ENCODE data around the gene PCNX1. TPM values are rescaled to one million over a fixed set of nuclear protein-coding genes. Genes with fewer than 3 reads are reported as not detected.

PCNX1 gene
- total and polyA plus RNA-seq, 9 of the 15 experiments (the other 6 are each of a cell fraction or from before 2014, with no cell fraction given): 0.30 to 4.5 (median 2.3) TPM

GRCh38 chr14:71054706-71055105, 147.4 kb downstream of the PCNX1 start:
- no peaks in the 10 kb centered on the region for H3K79me2 ChIP-seq (ENCODE audit: control insufficient read depth, insufficient read depth, low read length)
- no TSS peak for BruUV-seq (replicated peaks)
- no peak overlapping the region for H3K27ac ChIP-seq (ENCODE audit: extremely low read depth, low read depth, low read length)
- in situ Hi-C loops (cut with MboI) (no loop called here), intact Hi-C loops (cut with micrococcal nuclease) (no loop called here)
- no peaks in the 10 kb centered on the region for H3K36me3 ChIP-seq (ENCODE audit: control insufficient read depth, insufficient read depth, low read length)
- H3K9me1 ChIP-seq (ENCODE audit: control insufficient read depth, insufficient read depth, low read length): no peaks in the 10 kb centered on the region
- POLR2A ChIA-PET: no interaction called here
- no peak overlapping the region for H3K9ac ChIP-seq (ENCODE audit: insufficient read depth in 1 of 2, low read depth in 2 of 2, low read length in 2 of 2)
- H3K4me2 ChIP-seq (ENCODE audit: insufficient read depth, low read length): no peak overlapping the region
- no peaks in the 10 kb centered on the region for H3K27me3 ChIP-seq (ENCODE audit: control insufficient read depth in 2 of 2, insufficient read depth in 2 of 2, low read length in 2 of 2)
- FAIRE-seq (no peak), ATAC-seq (no peak), DNase-seq (ENCODE audit: extremely low read depth in 1 of 4, low spot score in 3 of 4) (no peak)
- no peaks in the 10 kb centered on the region for H3K4me1 ChIP-seq (replicated peaks in 1 of 2; ENCODE audit: control insufficient read depth in 2 of 2, insufficient read depth in 2 of 2, low read length in 2 of 2)
- WGBS (ENCODE audit: insufficient coverage, low coverage, missing lambda C conversion rate): 45% methylated on average over 3 of the region's 3 CpGs
- TF ChIP-seq CGGBP1 (CRISPR knock-in tag; IDR thresholded peaks at IDR 0.05) (no peak), ZNF561 (CRISPR knock-in tag; conservative IDR thresholded peaks at IDR 0.05) (no peak), HDGF (IDR thresholded peaks at IDR 0.05) (no peak), CBX3 (IDR thresholded peaks at IDR 0.05; ENCODE audit: borderline replicate concordance in 1 of 2, low read length in 2 of 2) (no peak), CHD4 (IDR thresholded peaks at IDR 0.05; ENCODE audit: insufficient read depth, insufficient replicate concordance, low read depth, low read length, poor library complexity, severe bottlenecking) (no peak), STAT5B (CRISPR knock-in tag; IDR thresholded peaks at IDR 0.05) (no peak), TCFL5 (CRISPR knock-in tag; conservative IDR thresholded peaks at IDR 0.05) (no peak), ZNF23 (CRISPR knock-in tag; IDR thresholded peaks at IDR 0.05) (no peak), POU5F1 (IDR thresholded peaks at IDR 0.05; ENCODE audit: borderline replicate concordance, low read depth, low read length, partially characterized antibody) (no peak), NR3C1 (CRISPR knock-in tag; IDR thresholded peaks at IDR 0.05) (no peak), RBFOX2 (IDR thresholded peaks at IDR 0.05; ENCODE audit: low read depth, low read length) (no peak), ZNF551 (CRISPR knock-in tag; IDR thresholded peaks at IDR 0.05) (no peak), ZKSCAN1 (IDR thresholded peaks at IDR 0.05; ENCODE audit: low read depth, low read length) (no peak), ZNF324 (CRISPR knock-in tag; IDR thresholded peaks at IDR 0.05) (no peak), NR2C1 (IDR thresholded peaks at IDR 0.05) (no peak), NR2C1 (tag; IDR thresholded peaks at IDR 0.05) (no peak), ZBTB2 (IDR thresholded peaks at IDR 0.05) (no peak), AFF4 (CRISPR knock-in tag; IDR thresholded peaks at IDR 0.05) (no peak), ZNF3 (CRISPR knock-in tag; IDR thresholded peaks at IDR 0.05) (no peak), POLR2B (IDR thresholded peaks at IDR 0.05; ENCODE audit: low read depth, partially characterized antibody) (no peak)
- H4K20me1 ChIP-seq (replicated peaks; ENCODE audit: control insufficient read depth, insufficient read depth, low read length): no peaks in the 10 kb centered on the region
- CTCF ChIA-PET (ENCODE audit: low intra/inter-chr PET ratio): no interaction called here
- H2AFZ ChIP-seq (ENCODE audit: low read depth, low read length): no peak overlapping the region
- H3K9me3 ChIP-seq (replicated peaks; ENCODE audit: control insufficient read depth, insufficient read depth, low read depth, low read length): no peaks in the 10 kb centered on the region
- no peak overlapping the region for H3K4me3 ChIP-seq
